Uterus (tissue), 2 donors: ENCODE data around the gene PLXNA2.

Experiments used
- POLR2A ChIP-seq, 2 donors: fragments of 450-650 bp; IDR thresholded peaks; one replicate each; pipeline ENCODE4 v1.6.1; 2016; ENCODE audit warnings: antibody characterized with exemption in 2 of 2, mild to moderate bottlenecking in 1 of 2, moderate library complexity in 1 of 2
- TF ChIP-seq, protein P1 (sequence below), 4 experiments: fragments of 200-600 bp in 2 of 4; fragments of 450-650 bp in 2 of 4; sonication (generic) in 2 of 4; IDR thresholded peaks; one replicate each; pipeline ENCODE4 v1.5.1; 2016 to 2019; ENCODE audit warnings: antibody characterized with exemption in 4 of 4, mild to moderate bottlenecking in 2 of 4, moderate library complexity in 1 of 4

DNA sequence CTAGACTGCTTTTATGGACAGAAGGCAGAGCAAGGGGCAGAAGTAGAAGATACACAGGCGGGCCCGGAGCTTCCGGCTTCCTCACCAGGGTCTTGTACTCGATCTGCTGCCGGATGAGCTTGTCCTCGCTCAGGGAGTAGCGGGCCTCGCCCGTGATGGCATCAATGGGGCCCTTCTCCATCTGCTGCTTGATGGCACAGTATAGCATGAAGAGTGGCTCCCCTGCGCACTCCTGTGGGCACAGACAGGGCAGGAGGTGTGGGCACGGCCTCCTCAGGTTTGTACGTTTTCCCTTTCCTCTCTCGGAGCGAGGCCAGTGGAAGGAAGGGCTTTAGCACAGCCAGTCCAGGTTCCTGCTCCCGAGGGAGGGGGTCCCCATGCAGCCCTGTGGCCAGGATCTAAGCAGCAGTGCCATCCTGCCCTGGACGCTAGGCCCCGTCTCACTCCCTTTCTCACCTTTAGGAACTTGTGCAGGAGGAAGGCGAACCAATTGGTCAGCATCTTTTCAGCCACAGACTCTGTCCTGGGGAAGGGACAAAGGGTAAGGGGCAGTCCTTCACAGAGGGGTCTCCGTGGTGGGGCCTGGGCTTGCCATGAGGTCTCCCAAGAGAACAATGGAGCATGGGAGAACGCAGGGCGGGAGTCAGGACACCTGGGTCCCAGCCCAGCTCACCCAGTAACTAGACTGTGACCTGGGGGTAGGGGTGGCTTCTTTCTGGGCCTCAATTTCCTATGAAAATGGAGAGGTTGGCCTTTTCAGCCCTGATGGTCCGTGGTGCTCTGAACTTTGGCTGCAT lies 204.4 kb downstream of the PLXNA2 start:
- TF ChIP-seq, protein P1, sequence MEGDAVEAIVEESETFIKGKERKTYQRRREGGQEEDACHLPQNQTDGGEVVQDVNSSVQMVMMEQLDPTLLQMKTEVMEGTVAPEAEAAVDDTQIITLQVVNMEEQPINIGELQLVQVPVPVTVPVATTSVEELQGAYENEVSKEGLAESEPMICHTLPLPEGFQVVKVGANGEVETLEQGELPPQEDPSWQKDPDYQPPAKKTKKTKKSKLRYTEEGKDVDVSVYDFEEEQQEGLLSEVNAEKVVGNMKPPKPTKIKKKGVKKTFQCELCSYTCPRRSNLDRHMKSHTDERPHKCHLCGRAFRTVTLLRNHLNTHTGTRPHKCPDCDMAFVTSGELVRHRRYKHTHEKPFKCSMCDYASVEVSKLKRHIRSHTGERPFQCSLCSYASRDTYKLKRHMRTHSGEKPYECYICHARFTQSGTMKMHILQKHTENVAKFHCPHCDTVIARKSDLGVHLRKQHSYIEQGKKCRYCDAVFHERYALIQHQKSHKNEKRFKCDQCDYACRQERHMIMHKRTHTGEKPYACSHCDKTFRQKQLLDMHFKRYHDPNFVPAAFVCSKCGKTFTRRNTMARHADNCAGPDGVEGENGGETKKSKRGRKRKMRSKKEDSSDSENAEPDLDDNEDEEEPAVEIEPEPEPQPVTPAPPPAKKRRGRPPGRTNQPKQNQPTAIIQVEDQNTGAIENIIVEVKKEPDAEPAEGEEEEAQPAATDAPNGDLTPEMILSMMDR (IDR thresholded peaks at IDR 0.05), result no peak
- no peak for TF ChIP-seq POLR2A (IDR thresholded peaks at IDR 0.05)
